OCI-LY3 (cell line): ENCODE data around the gene SLC13A2.

Experiments used
- CTCF ChIP-seq: fragments of 200-600, 300-600 bp; sonication (generic); IDR thresholded peaks from 2 replicates; pipeline ENCODE4 v1.5.1; 2014; ENCODE audit warnings: antibody characterized with exemption, low read length, low read depth
- EZH2phosphoT487 ChIP-seq: fragments of 200-600 bp; shearing (Covaris generic); IDR thresholded peaks from 2 replicates; pipeline ENCODE4 v1.6.1; 2018; ENCODE audit warnings: antibody characterized with exemption, mixed run types, low read depth

DNA sequence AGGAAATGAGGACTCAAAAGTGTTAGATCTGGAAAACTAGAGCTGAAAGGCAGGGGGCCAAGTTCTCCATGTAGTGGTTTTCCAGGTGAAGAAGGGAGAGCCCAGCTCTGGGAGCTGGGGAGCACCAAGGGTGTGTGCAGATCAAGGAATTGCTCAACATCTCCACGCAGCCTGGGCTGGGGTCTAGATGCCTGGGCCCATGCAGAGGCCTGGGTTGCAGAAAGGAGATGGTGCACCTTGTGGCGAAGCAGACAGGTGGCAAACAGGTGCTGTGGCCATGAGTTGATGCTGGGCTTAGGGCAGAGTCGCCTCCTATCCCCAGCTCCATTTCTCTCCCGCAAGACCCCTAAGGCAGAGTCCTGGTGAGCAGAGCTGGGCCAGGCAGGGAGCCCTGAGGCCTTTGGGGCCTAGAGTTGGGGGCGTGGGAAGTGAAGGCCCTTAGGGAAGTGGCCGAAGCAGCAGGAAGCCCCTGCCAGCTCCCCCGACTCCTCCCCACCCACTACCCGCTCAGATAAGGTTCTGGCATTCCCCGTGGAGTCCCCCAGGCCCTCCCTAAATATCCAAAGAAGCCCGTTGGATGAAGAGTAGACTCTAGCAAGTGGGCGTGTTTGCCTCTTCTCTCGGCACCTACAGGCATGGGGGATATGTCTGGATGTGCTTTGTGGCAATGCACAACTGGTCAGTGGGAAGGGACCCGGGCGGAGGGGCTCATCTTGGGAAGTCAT, 33.5 kb downstream of the SLC13A2 start:
- TF ChIP-seq CTCF: no peak
- TF ChIP-seq EZH2phosphoT487: no peak
